OCI-LY7 (cell line): ENCODE data around the gene SGSM1.

Experiments
- CTCF ChIP-seq: fragments of 200-600 bp; sonication (generic); conservative IDR thresholded peaks from 2 replicates; pipeline ENCODE4 v1.5.1; 2014; ENCODE audit warnings: mild to moderate bottlenecking, antibody characterized with exemption, low read length, moderate library complexity, mixed read lengths
- EZH2phosphoT487 ChIP-seq: fragments of 200-600 bp; sonication (generic); IDR thresholded peaks from 2 replicates; pipeline ENCODE4 v1.6.1; 2018; ENCODE audit warnings: low read depth, borderline replicate concordance, mild to moderate bottlenecking, mixed run types, antibody characterized with exemption, low read length, moderate library complexity, mixed read lengths

- TF ChIP-seq CTCF (no peak), EZH2phosphoT487 (no peak)
Observed at GRCh38 chr22:24920029-24920428, 114.0 kb downstream of the SGSM1 start.
